Hepatocyte (in vitro differentiated cells): ENCODE data around the gene ABCB8. TPM values are rescaled to one million over a fixed set of nuclear protein-coding genes. Genes with fewer than 3 reads are reported as not detected.

ENCODE experiments used
- DNase-seq: peaks from one replicate; pipeline ENCODE4 v3.0.0-alpha.2; 2016; ENCODE audit warnings: low spot score
- H2AFZ ChIP-seq: fragments of 200-600 bp; sonication (generic); 2 replicates; pipeline ENCODE4 v1.6.0; 2016; ENCODE audit warnings: antibody characterized with exemption, mild to moderate bottlenecking
- H3K27ac ChIP-seq: fragments of 200-600 bp; sonication (generic); 2 replicates; pipeline ENCODE4 v1.5.1; 2016; ENCODE audit warnings: mild to moderate bottlenecking
- H3K27me3 ChIP-seq: fragments of 200-600 bp; sonication (generic); 2 replicates; pipeline ENCODE4 v1.6.1; 2016
- H3K36me3 ChIP-seq: fragments of 200-600 bp; sonication (generic); replicated peaks from 2 replicates; pipeline ENCODE4 v1.5.1; 2016; ENCODE audit warnings: low read depth; ENCODE audit not compliant: insufficient read depth
- H3K4me1 ChIP-seq: fragments of 200-600 bp; sonication (generic); 2 replicates; pipeline ENCODE4 v1.5.1; 2016; ENCODE audit warnings: mild to moderate bottlenecking, moderate library complexity; ENCODE audit not compliant: insufficient read depth
- H3K4me2 ChIP-seq: fragments of 200-600 bp; sonication (generic); 2 replicates; pipeline ENCODE4 v1.6.0; 2016
- H3K4me3 ChIP-seq: fragments of 200-600 bp; sonication (generic); 2 replicates; pipeline ENCODE4 v1.5.1; 2016; ENCODE audit warnings: mild to moderate bottlenecking
- H3K79me2 ChIP-seq: fragments of 200-600 bp; sonication (generic); 2 replicates; pipeline ENCODE4 v1.6.0; 2017; ENCODE audit warnings: mild to moderate bottlenecking
- H3K9me2 ChIP-seq: fragments of 200-600 bp; sonication (generic); replicated peaks from 2 replicates; pipeline ENCODE4 v1.6.0; 2017; ENCODE audit warnings: mild to moderate bottlenecking; ENCODE audit not compliant: insufficient read depth
- H3K9me3 ChIP-seq: fragments of 200-600 bp; sonication (generic); 2 replicates; pipeline ENCODE4 v1.5.1; 2016; ENCODE audit warnings: low read depth, mild to moderate bottlenecking
- H4K20me1 ChIP-seq: fragments of 200-600 bp; sonication (generic); 2 replicates; pipeline ENCODE4 v1.6.0; 2016; ENCODE audit warnings: mild to moderate bottlenecking; ENCODE audit not compliant: insufficient read depth, poor library complexity, severe bottlenecking
- EZH2 ChIP-seq: fragments of 200-600 bp; sonication (generic); IDR thresholded peaks from 2 replicates; pipeline ENCODE4 v1.6.1; 2016; ENCODE audit warnings: antibody characterized with exemption, mild to moderate bottlenecking, borderline replicate concordance
- EZH2phosphoT487 ChIP-seq: fragments of 200-600 bp; sonication (generic); IDR thresholded peaks from one replicate; pipeline ENCODE4 v1.6.1; 2018; ENCODE audit warnings: antibody characterized with exemption, mild to moderate bottlenecking, low read depth, moderate library complexity; ENCODE audit not compliant: unreplicated experiment, severe bottlenecking
- WGBS: methylation state at CpG from one replicate; pipeline ENCODE4 v1.1.6; 2016; ENCODE audit warnings: low lambda C conversion rate; ENCODE audit errors: missing lambda C conversion rate; 5-methylcytosine and 5-hydroxymethylcytosine counted together
- polyA plus RNA-seq: library from polyadenylated mRNA; unstranded; fragments of >200 nt; fragmentation: Nextera tagmentation; extraction: Ambion mirVana; gene quantifications from 2 replicates; pipeline ENCODE4 v1.2.1, GENCODE V29; 2016
- total RNA-seq: library from RNA; depleted of rRNA; stranded (reverse); fragments of >200 nt; gene quantifications from 2 replicates; pipeline ENCODE4 v1.2.3, GENCODE V29; 2014
- TF ChIP-seq, protein P1 (sequence below): fragments of 200-600 bp; sonication (generic); IDR thresholded peaks from 2 replicates; pipeline ENCODE4 v1.5.1; 2016; ENCODE audit warnings: antibody characterized with exemption, mild to moderate bottlenecking; ENCODE audit not compliant: poor library complexity

The ABCB8 gene
- total and polyA plus RNA-seq, 2 experiments from 2014 or later: 24.4 to 32.6 TPM

- no peaks in the 10 kb centered on the region for H3K36me3 ChIP-seq
- H3K9me3 ChIP-seq: no peaks in the 10 kb centered on the region
- peaks cover 5% of the 10 kb centered on the region for H3K4me1 ChIP-seq
- no peak overlapping the region for H3K4me3 ChIP-seq
- H4K20me1 ChIP-seq: no peaks in the 10 kb centered on the region
- no peaks in the 10 kb centered on the region for H3K79me2 ChIP-seq
- DNase-seq: no peak
- H3K9me2 ChIP-seq: no peaks in the 10 kb centered on the region
- H3K4me2 ChIP-seq: peak overlapping the region; percentile 20
- TF ChIP-seq, protein P1, sequence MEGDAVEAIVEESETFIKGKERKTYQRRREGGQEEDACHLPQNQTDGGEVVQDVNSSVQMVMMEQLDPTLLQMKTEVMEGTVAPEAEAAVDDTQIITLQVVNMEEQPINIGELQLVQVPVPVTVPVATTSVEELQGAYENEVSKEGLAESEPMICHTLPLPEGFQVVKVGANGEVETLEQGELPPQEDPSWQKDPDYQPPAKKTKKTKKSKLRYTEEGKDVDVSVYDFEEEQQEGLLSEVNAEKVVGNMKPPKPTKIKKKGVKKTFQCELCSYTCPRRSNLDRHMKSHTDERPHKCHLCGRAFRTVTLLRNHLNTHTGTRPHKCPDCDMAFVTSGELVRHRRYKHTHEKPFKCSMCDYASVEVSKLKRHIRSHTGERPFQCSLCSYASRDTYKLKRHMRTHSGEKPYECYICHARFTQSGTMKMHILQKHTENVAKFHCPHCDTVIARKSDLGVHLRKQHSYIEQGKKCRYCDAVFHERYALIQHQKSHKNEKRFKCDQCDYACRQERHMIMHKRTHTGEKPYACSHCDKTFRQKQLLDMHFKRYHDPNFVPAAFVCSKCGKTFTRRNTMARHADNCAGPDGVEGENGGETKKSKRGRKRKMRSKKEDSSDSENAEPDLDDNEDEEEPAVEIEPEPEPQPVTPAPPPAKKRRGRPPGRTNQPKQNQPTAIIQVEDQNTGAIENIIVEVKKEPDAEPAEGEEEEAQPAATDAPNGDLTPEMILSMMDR: no peak
- no peak for TF ChIP-seq EZH2phosphoT487
- no peak for TF ChIP-seq EZH2
- no peak overlapping the region for H3K27ac ChIP-seq
- no peak overlapping the region for H2AFZ ChIP-seq
- WGBS: 91% methylated on average over 15 of the region's 31 CpGs
- H3K27me3 ChIP-seq: no peaks in the 10 kb centered on the region
These were observed 31.7 kb upstream of the ABCB8 start for GRCh38 chr7:150996376-150997074.

- DNase-seq: no peak
- no peaks in the 10 kb centered on the region for H3K36me3 ChIP-seq
- H4K20me1 ChIP-seq: no peaks in the 10 kb centered on the region
- H3K4me1 ChIP-seq: peaks cover 5% of the 10 kb centered on the region
- no peaks in the 10 kb centered on the region for H3K9me2 ChIP-seq
- H3K4me2 ChIP-seq: no peak overlapping the region
- no peak overlapping the region for H3K4me3 ChIP-seq
- H3K27ac ChIP-seq: no peak overlapping the region
- no peaks in the 10 kb centered on the region for H3K27me3 ChIP-seq
- no peak for TF ChIP-seq EZH2
- TF ChIP-seq, protein P1: no peak
- no peak for TF ChIP-seq EZH2phosphoT487
- H3K9me3 ChIP-seq: no peaks in the 10 kb centered on the region
- H3K79me2 ChIP-seq: no peaks in the 10 kb centered on the region
- 94% methylated on average over 8 of the region's 8 CpGs for WGBS
- H2AFZ ChIP-seq: no peak overlapping the region
These were observed 31.2 kb upstream of the ABCB8 start for GRCh38 chr7:150997075-150997511.

DNA sequence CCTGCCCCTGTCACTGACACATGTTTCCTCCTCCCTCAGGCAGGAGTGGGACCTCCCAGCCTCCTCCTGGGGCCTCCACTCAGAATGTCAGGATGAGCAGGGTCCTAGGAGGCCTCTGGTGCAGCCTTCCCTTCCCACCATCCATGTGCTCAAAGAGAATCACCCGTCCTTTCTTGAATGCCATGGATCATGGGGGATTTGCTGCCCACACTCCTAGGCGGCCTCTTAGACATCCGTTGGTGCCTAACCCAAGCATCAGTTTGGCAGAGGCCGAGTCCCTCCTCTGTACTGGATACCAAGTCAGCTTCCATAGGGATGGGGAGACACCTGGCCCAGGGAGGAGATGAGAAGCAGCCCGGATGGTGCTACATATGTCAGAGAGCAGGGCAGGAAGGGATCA lies 30.4 kb upstream of the ABCB8 start:
- no peak for TF ChIP-seq EZH2
- TF ChIP-seq, protein P1: no peak
- TF ChIP-seq EZH2phosphoT487: no peak
- peaks cover 5% of the 10 kb centered on the region for H3K4me1 ChIP-seq
- 89% methylated on average over 5 of the region's 5 CpGs for WGBS
- H3K79me2 ChIP-seq: no peaks in the 10 kb centered on the region
- H3K9me3 ChIP-seq: no peaks in the 10 kb centered on the region
- H3K27me3 ChIP-seq: no peaks in the 10 kb centered on the region
- DNase-seq: no peak
- no peaks in the 10 kb centered on the region for H3K36me3 ChIP-seq
- H3K4me2 ChIP-seq: no peak overlapping the region
- no peak overlapping the region for H2AFZ ChIP-seq
- H3K4me3 ChIP-seq: no peak overlapping the region
- no peaks in the 10 kb centered on the region for H4K20me1 ChIP-seq
- no peaks in the 10 kb centered on the region for H3K9me2 ChIP-seq
- H3K27ac ChIP-seq: no peak overlapping the region
